Esophagus squamous epithelium (tissue), 4 donors: ENCODE data around the gene ECM1.

Experiments
- CTCF ChIP-seq, 6 experiments: fragments of 450-650 bp in 4 of 6; fragments of 200-600 bp in 2 of 6; sonication (generic) in 2 of 6; IDR thresholded peaks; one replicate each; pipeline ENCODE4 v1.5.1; 2016 to 2019; ENCODE audit warnings: antibody characterized with exemption in 6 of 6, mild to moderate bottlenecking in 4 of 6, moderate library complexity in 4 of 6
- POLR2A ChIP-seq, 4 donors: fragments of 450-650 bp; IDR thresholded peaks; one replicate each; pipeline ENCODE4 v1.6.1; 2017; ENCODE audit warnings: antibody characterized with exemption in 4 of 4, mild to moderate bottlenecking in 4 of 4, moderate library complexity in 3 of 4

DNA sequence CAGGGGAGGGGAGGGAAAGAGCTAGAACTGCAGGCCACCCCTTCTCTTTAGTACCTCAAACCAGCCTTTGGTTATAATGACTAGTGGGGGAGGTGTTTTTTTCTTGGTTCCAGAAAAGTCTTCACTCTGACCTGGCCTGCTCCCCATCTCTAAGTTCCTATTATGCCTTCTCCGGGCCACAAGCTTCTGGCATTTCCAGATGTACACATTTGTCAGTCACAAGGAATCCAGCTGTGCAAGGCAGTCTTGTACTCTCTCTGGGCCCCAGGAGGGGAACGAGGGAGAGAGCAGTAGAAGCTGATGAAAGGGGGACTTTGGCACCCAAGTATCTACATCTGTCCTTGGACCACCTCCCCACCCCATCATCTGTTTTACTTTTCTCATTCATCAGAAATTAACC, 4.9 kb downstream of the ECM1 start:
- no peak for TF ChIP-seq CTCF (IDR thresholded peaks at IDR 0.05)
- TF ChIP-seq POLR2A (IDR thresholded peaks at IDR 0.05) = no peak
